ENCODE measurements around the gene MTMR12.

The MTMR12 gene

GRCh38 chr5:32270178-32270577 lies 42.6 kb downstream of the MTMR12 start:
- DNase-seq (ENCODE audit: low read depth, low spot score): no peak
- no peak overlapping the region for H3K9ac ChIP-seq (ENCODE audit: insufficient read length)
- H3K9me3 ChIP-seq (ENCODE audit: low read depth, low read length): no peaks in the 10 kb centered on the region
- peaks cover 54% of the 10 kb centered on the region for H3K36me3 ChIP-seq (ENCODE audit: insufficient read depth, low read length)
- no peak overlapping the region for H3K27ac ChIP-seq
- TF ChIP-seq FOXP2 (optimal IDR thresholded peaks at IDR 0.05; ENCODE audit: control extremely low read depth, extremely low read length, insufficient read depth) (no peak), EZH2 (IDR thresholded peaks at IDR 0.05) (no peak), POLR2AphosphoS5 (IDR thresholded peaks at IDR 0.05; ENCODE audit: borderline replicate concordance, low read depth, low read length) (no peak)
- no peak overlapping the region for H3K4me3 ChIP-seq

GRCh38 chr5:32265902-32266301 lies 46.8 kb downstream of the MTMR12 start:
- no peak overlapping the region for H3K4me3 ChIP-seq
- H3K36me3 ChIP-seq (ENCODE audit: insufficient read depth, low read length): peaks cover 60% of the 10 kb centered on the region
- TF ChIP-seq POLR2AphosphoS5 (IDR thresholded peaks at IDR 0.05; ENCODE audit: borderline replicate concordance, low read depth, low read length) (no peak), EZH2 (IDR thresholded peaks at IDR 0.05) (no peak), FOXP2 (optimal IDR thresholded peaks at IDR 0.05; ENCODE audit: control extremely low read depth, extremely low read length, insufficient read depth) (no peak)
- no peaks in the 10 kb centered on the region for H3K9me3 ChIP-seq (ENCODE audit: low read depth, low read length)
- H3K27ac ChIP-seq: no peak overlapping the region
- no peak overlapping the region for H3K9ac ChIP-seq (ENCODE audit: insufficient read length)
- no peak for DNase-seq (ENCODE audit: low read depth, low spot score)

- H3K36me3 ChIP-seq (ENCODE audit: insufficient read depth, low read length): peaks cover 52% of the 10 kb centered on the region
- no peak overlapping the region for H3K9ac ChIP-seq (ENCODE audit: insufficient read length)
- no peak overlapping the region for H3K27ac ChIP-seq
- TF ChIP-seq POLR2AphosphoS5 (IDR thresholded peaks at IDR 0.05; ENCODE audit: borderline replicate concordance, low read depth, low read length) (no peak), FOXP2 (optimal IDR thresholded peaks at IDR 0.05; ENCODE audit: control extremely low read depth, extremely low read length, insufficient read depth) (no peak), EZH2 (IDR thresholded peaks at IDR 0.05) (no peak)
- H3K4me3 ChIP-seq: no peak overlapping the region
- DNase-seq (ENCODE audit: low read depth, low spot score): no peak
- H3K9me3 ChIP-seq (ENCODE audit: low read depth, low read length): no peaks in the 10 kb centered on the region
Observed at GRCh38 chr5:32264957-32265572, 47.7 kb downstream of the MTMR12 start.

GRCh38 chr5:32263684-32264083 lies 49.1 kb downstream of the MTMR12 start:
- no peak overlapping the region for H3K27ac ChIP-seq
- DNase-seq (ENCODE audit: low read depth, low spot score): no peak
- peaks cover 57% of the 10 kb centered on the region for H3K36me3 ChIP-seq (ENCODE audit: insufficient read depth, low read length)
- TF ChIP-seq EZH2 (IDR thresholded peaks at IDR 0.05): no peak
- no peak for TF ChIP-seq POLR2AphosphoS5 (IDR thresholded peaks at IDR 0.05; ENCODE audit: borderline replicate concordance, low read depth, low read length)
- TF ChIP-seq FOXP2 (optimal IDR thresholded peaks at IDR 0.05; ENCODE audit: control extremely low read depth, extremely low read length, insufficient read depth): no peak
- H3K9ac ChIP-seq (ENCODE audit: insufficient read length): no peak overlapping the region
- H3K4me3 ChIP-seq: no peak overlapping the region
- H3K9me3 ChIP-seq (ENCODE audit: low read depth, low read length): no peaks in the 10 kb centered on the region

GRCh38 chr5:32261198-32261597 lies 51.5 kb downstream of the MTMR12 start:
- no peak overlapping the region for H3K27ac ChIP-seq
- no peak overlapping the region for H3K4me3 ChIP-seq
- no peak for TF ChIP-seq POLR2AphosphoS5 (IDR thresholded peaks at IDR 0.05; ENCODE audit: borderline replicate concordance, low read depth, low read length)
- no peak for TF ChIP-seq FOXP2 (optimal IDR thresholded peaks at IDR 0.05; ENCODE audit: control extremely low read depth, extremely low read length, insufficient read depth)
- TF ChIP-seq EZH2 (IDR thresholded peaks at IDR 0.05): no peak

GRCh38 chr5:32259033-32259432 lies 53.7 kb downstream of the MTMR12 start:
- peaks cover 44% of the 10 kb centered on the region for H3K36me3 ChIP-seq (ENCODE audit: insufficient read depth, low read length)
- TF ChIP-seq EZH2 (IDR thresholded peaks at IDR 0.05) (no peak), POLR2AphosphoS5 (IDR thresholded peaks at IDR 0.05; ENCODE audit: borderline replicate concordance, low read depth, low read length) (no peak), FOXP2 (optimal IDR thresholded peaks at IDR 0.05; ENCODE audit: control extremely low read depth, extremely low read length, insufficient read depth) (no peak)
- no peak overlapping the region for H3K9ac ChIP-seq (ENCODE audit: insufficient read length)
- no peak overlapping the region for H3K4me3 ChIP-seq
- no peaks in the 10 kb centered on the region for H3K9me3 ChIP-seq (ENCODE audit: low read depth, low read length)
- H3K27ac ChIP-seq: no peak overlapping the region
- no peak for DNase-seq (ENCODE audit: low read depth, low spot score)

More at GRCh38 chr5:32261198-32261597, 51.5 kb downstream of the MTMR12 start:
- Histone ChIP-seq H3K36me3 (ENCODE audit: insufficient read depth, low read length) (peaks cover 49% of the 10 kb centered on the region), H3K9ac (ENCODE audit: insufficient read length) (no peak overlapping the region), H3K9me3 (ENCODE audit: low read depth, low read length) (no peaks in the 10 kb centered on the region)
- no peak for DNase-seq (ENCODE audit: low read depth, low spot score)

GRCh38 chr5:32258424-32258823 lies 54.3 kb downstream of the MTMR12 start:
- H3K36me3 ChIP-seq (ENCODE audit: insufficient read depth, low read length): peaks cover 45% of the 10 kb centered on the region
- DNase-seq (ENCODE audit: low read depth, low spot score): no peak
- H3K27ac ChIP-seq: no peak overlapping the region

GRCh38 chr5:32255540-32255900 lies 57.2 kb downstream of the MTMR12 start:
- H3K36me3 ChIP-seq (ENCODE audit: insufficient read depth, low read length): peaks cover 32% of the 10 kb centered on the region
- no peak for DNase-seq (ENCODE audit: low read depth, low spot score)
- no peak for TF ChIP-seq POLR2AphosphoS5 (IDR thresholded peaks at IDR 0.05; ENCODE audit: borderline replicate concordance, low read depth, low read length)
- no peak for TF ChIP-seq FOXP2 (optimal IDR thresholded peaks at IDR 0.05; ENCODE audit: control extremely low read depth, extremely low read length, insufficient read depth)
- TF ChIP-seq EZH2 (IDR thresholded peaks at IDR 0.05): no peak
- H3K9ac ChIP-seq (ENCODE audit: insufficient read length): no peak overlapping the region
- H3K9me3 ChIP-seq (ENCODE audit: low read depth, low read length): no peaks in the 10 kb centered on the region
- H3K27ac ChIP-seq: peak overlapping the region; percentile 37
- no peak overlapping the region for H3K4me3 ChIP-seq

More at GRCh38 chr5:32258424-32258823, 54.3 kb downstream of the MTMR12 start:
- Histone ChIP-seq H3K9me3 (ENCODE audit: low read depth, low read length) (no peaks in the 10 kb centered on the region), H3K9ac (ENCODE audit: insufficient read length) (no peak overlapping the region), H3K4me3 (no peak overlapping the region)
- no peak for TF ChIP-seq POLR2AphosphoS5 (IDR thresholded peaks at IDR 0.05; ENCODE audit: borderline replicate concordance, low read depth, low read length)
- no peak for TF ChIP-seq FOXP2 (optimal IDR thresholded peaks at IDR 0.05; ENCODE audit: control extremely low read depth, extremely low read length, insufficient read depth)
- TF ChIP-seq EZH2 (IDR thresholded peaks at IDR 0.05): no peak

All from SK-N-MC (cell line).